MM.1S (cell line): ENCODE measurements around the gene CTNS.

ENCODE experiments used
- EZH2phosphoT487 ChIP-seq: fragments of 300-600 bp; sonication (generic); IDR thresholded peaks from 2 replicates; pipeline ENCODE4 v1.6.1; 2018; ENCODE audit warnings: antibody characterized with exemption, low read length
- TF ChIP-seq, protein P1 (sequence below): fragments of 300-600 bp; sonication (generic); IDR thresholded peaks from 2 replicates; pipeline ENCODE4 v1.5.1; 2016; ENCODE audit warnings: antibody characterized with exemption, low read length, mixed read lengths

DNA sequence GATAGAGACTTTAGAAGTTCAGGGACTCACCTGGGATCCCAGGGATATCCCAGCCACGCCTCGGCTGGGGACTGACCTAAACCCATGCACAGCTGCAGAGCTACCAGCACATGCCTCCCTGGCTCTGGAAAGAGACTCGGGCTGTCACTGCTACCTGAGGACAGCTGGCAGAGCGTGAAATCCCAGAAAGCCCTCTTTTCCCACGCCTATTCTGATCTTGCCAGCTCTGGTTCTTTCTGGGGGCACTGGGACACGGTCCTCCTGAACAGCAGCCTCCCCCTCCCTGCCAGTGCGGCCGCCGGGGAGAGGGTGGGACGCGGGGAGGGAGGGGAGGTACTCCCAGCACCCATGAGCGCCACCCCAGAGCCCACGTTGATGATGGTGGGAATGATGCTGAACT is 48.6 kb downstream of the CTNS start:
- TF ChIP-seq, protein P1, sequence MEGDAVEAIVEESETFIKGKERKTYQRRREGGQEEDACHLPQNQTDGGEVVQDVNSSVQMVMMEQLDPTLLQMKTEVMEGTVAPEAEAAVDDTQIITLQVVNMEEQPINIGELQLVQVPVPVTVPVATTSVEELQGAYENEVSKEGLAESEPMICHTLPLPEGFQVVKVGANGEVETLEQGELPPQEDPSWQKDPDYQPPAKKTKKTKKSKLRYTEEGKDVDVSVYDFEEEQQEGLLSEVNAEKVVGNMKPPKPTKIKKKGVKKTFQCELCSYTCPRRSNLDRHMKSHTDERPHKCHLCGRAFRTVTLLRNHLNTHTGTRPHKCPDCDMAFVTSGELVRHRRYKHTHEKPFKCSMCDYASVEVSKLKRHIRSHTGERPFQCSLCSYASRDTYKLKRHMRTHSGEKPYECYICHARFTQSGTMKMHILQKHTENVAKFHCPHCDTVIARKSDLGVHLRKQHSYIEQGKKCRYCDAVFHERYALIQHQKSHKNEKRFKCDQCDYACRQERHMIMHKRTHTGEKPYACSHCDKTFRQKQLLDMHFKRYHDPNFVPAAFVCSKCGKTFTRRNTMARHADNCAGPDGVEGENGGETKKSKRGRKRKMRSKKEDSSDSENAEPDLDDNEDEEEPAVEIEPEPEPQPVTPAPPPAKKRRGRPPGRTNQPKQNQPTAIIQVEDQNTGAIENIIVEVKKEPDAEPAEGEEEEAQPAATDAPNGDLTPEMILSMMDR = no peak
- TF ChIP-seq EZH2phosphoT487 = no peak
